H9 (cell line): Measurements from ENCODE around the gene CCL20. TPM values are rescaled to one million over a fixed set of nuclear protein-coding genes. Genes with fewer than 3 reads are reported as not detected.

Source experiments
- DNase-seq: peaks from one replicate; pipeline ENCODE4 v3.0.0-alpha.2; 2017
- H2AFZ ChIP-seq: one replicate; pipeline ENCODE4 v1.6.1; 2013; ENCODE audit warnings: mild to moderate bottlenecking, low read length, control low read depth, moderate library complexity
- H2AK5ac ChIP-seq: 2 replicates; pipeline ENCODE4 v1.6.1; 2013; ENCODE audit warnings: low read length, control low read depth, mixed read lengths; ENCODE audit not compliant: insufficient read length
- H2BK120ac ChIP-seq: one replicate; pipeline ENCODE4 v1.6.1; 2013; ENCODE audit warnings: low read depth, mild to moderate bottlenecking, low read length, control low read depth, inconsistent platforms; ENCODE audit not compliant: poor library complexity, severe bottlenecking
- H2BK12ac ChIP-seq: 2 replicates; pipeline ENCODE4 v1.6.1; 2013; ENCODE audit warnings: low read length, control low read depth, mixed read lengths, low read depth; ENCODE audit not compliant: insufficient read length
- H2BK15ac ChIP-seq: 2 replicates; pipeline ENCODE4 v1.6.1; 2013; ENCODE audit warnings: low read depth, low read length, control low read depth
- H2BK20ac ChIP-seq: one replicate; pipeline ENCODE4 v1.6.1; 2013; ENCODE audit warnings: low read depth, mild to moderate bottlenecking, low read length, control low read depth, inconsistent platforms; ENCODE audit not compliant: poor library complexity, severe bottlenecking
- H2BK5ac ChIP-seq: 2 replicates; pipeline ENCODE4 v1.6.1; 2013; ENCODE audit warnings: low read length, control low read depth, mixed read lengths; ENCODE audit not compliant: insufficient read length
- H3K14ac ChIP-seq: 2 replicates; pipeline ENCODE4 v1.6.1; 2013; ENCODE audit warnings: low read length, control low read depth; ENCODE audit not compliant: insufficient read depth
- H3K18ac ChIP-seq: 2 replicates; pipeline ENCODE4 v1.6.1; 2013; ENCODE audit warnings: low read depth, mild to moderate bottlenecking, mixed read lengths, low read length, control low read depth; ENCODE audit not compliant: insufficient read length
- H3K23ac ChIP-seq: 2 replicates; pipeline ENCODE4 v1.6.1; 2013; ENCODE audit warnings: low read length, control low read depth, mixed read lengths, low read depth; ENCODE audit not compliant: insufficient read length
- H3K23me2 ChIP-seq: 2 replicates; pipeline ENCODE4 v1.6.1; 2013; ENCODE audit warnings: low read depth, mild to moderate bottlenecking, mixed read lengths, low read length, control low read depth; ENCODE audit not compliant: insufficient read length, poor library complexity, severe bottlenecking
- H3K27ac ChIP-seq: 2 replicates; pipeline ENCODE4 v1.5.1; 2013; ENCODE audit warnings: low read length, control low read depth, mixed read lengths, low read depth; ENCODE audit not compliant: insufficient read length
- H3K27me3 ChIP-seq: 2 replicates; pipeline ENCODE4 v1.6.1; 2013; ENCODE audit warnings: low read length, control low read depth, inconsistent platforms; ENCODE audit not compliant: insufficient read depth
- H3K4ac ChIP-seq: 2 replicates; pipeline ENCODE4 v1.6.1; 2013; ENCODE audit warnings: low read depth, mild to moderate bottlenecking, control low read depth, inconsistent platforms, low read length, moderate library complexity
- H3K4me1 ChIP-seq: 2 replicates; pipeline ENCODE4 v1.6.1; 2013; ENCODE audit warnings: low read length, control low read depth, inconsistent platforms; ENCODE audit not compliant: insufficient read depth
- H3K4me2 ChIP-seq: 2 replicates; pipeline ENCODE4 v1.6.1; 2013; ENCODE audit warnings: low read length, control low read depth, mixed read lengths; ENCODE audit not compliant: insufficient read length, insufficient read depth
- H3K56ac ChIP-seq: 2 replicates; pipeline ENCODE4 v1.6.1; 2013; ENCODE audit warnings: low read depth, mild to moderate bottlenecking, mixed read lengths, low read length, control low read depth; ENCODE audit not compliant: insufficient read length
- H3K79me1 ChIP-seq: 2 replicates; pipeline ENCODE4 v1.6.1; 2013; ENCODE audit warnings: low read depth, mild to moderate bottlenecking, moderate library complexity, low read length, control low read depth, inconsistent platforms; ENCODE audit not compliant: insufficient read depth, poor library complexity, severe bottlenecking
- H3K79me2 ChIP-seq: 2 replicates; pipeline ENCODE4 v1.6.1; 2013; ENCODE audit warnings: low read length, control low read depth, inconsistent platforms; ENCODE audit not compliant: insufficient read depth
- H3K9ac ChIP-seq: 2 replicates; pipeline ENCODE4 v1.6.1; 2013; ENCODE audit warnings: low read length, control low read depth, mixed read lengths; ENCODE audit not compliant: insufficient read length; ENCODE audit errors: extremely low read depth
- H3K9me3 ChIP-seq: one replicate; pipeline ENCODE4 v1.6.1; 2013; ENCODE audit warnings: low read depth, low read length, inconsistent platforms; ENCODE audit not compliant: control insufficient read depth
- H3T11ph ChIP-seq: one replicate; pipeline ENCODE4 v1.6.1; 2013; ENCODE audit warnings: mild to moderate bottlenecking, low read length, control low read depth, inconsistent platforms
- H4K20me1 ChIP-seq: one replicate; pipeline ENCODE4 v1.6.1; 2013; ENCODE audit not compliant: control insufficient read depth, insufficient read length, insufficient read depth
- H4K5ac ChIP-seq: 2 replicates; pipeline ENCODE4 v1.6.1; 2013; ENCODE audit warnings: low read depth, mild to moderate bottlenecking, mixed read lengths, low read length, control low read depth; ENCODE audit not compliant: insufficient read length
- H4K8ac ChIP-seq: replicated peaks from 2 replicates; pipeline ENCODE4 v1.6.1; 2013; ENCODE audit warnings: low read length, control low read depth, mixed read lengths, low read depth; ENCODE audit not compliant: insufficient read length
- H4K91ac ChIP-seq: 2 replicates; pipeline ENCODE4 v1.6.1; 2013; ENCODE audit warnings: low read depth, mild to moderate bottlenecking, moderate library complexity, mixed read lengths, low read length, control low read depth; ENCODE audit not compliant: insufficient read length
- H3K27ac Mint-ChIP-seq, 3 experiments: 2 replicates in 2 of 3; 3 replicates in 1 of 3; pipeline ENCODE4 v1.8.0; 2020 to 2021; ENCODE audit warnings: mixed read lengths in 3 of 3, mild to moderate bottlenecking in 1 of 3, moderate library complexity in 1 of 3
- H3K27me3 Mint-ChIP-seq: 2 replicates; pipeline ENCODE4 v1.8.0; 2021; ENCODE audit warnings: low read depth, mild to moderate bottlenecking, moderate library complexity, mixed read lengths
- H3K36me3 Mint-ChIP-seq, 3 experiments: 2 replicates in 2 of 3; 3 replicates in 1 of 3; pipeline ENCODE4 v1.8.0; 2020 to 2021; ENCODE audit warnings: low read depth in 3 of 3, mixed read lengths in 3 of 3; ENCODE audit not compliant: insufficient read depth in 1 of 3
- H3K4me1 Mint-ChIP-seq, 2 experiments: 2 replicates each; pipeline ENCODE4 v1.8.0; 2020; ENCODE audit warnings: mixed read lengths in 2 of 2
- H3K4me3 Mint-ChIP-seq, 2 experiments: 2 replicates in 1 of 2; 3 replicates in 1 of 2; pipeline ENCODE4 v1.8.0; 2020 to 2021; ENCODE audit warnings: mild to moderate bottlenecking in 2 of 2, mixed read lengths in 2 of 2, moderate library complexity in 1 of 2
- H3K9me3 Mint-ChIP-seq, 2 experiments: 2 replicates in 1 of 2; 3 replicates in 1 of 2; pipeline ENCODE4 v1.8.0; 2020; ENCODE audit warnings: mild to moderate bottlenecking in 2 of 2, mixed read lengths in 2 of 2, moderate library complexity in 1 of 2
- CTCF ChIP-seq: fragments of 200-600 bp; sonication (generic); conservative IDR thresholded peaks from 3 replicates; pipeline ENCODE4 v1.8.0; 2021; ENCODE audit warnings: antibody characterized with exemption, mild to moderate bottlenecking
- WGBS: extraction: QIAGEN DNeasy Blood & Tissue Kit; methylation state at CpG from one replicate; pipeline ENCODE4 v1.1.7; 2013; ENCODE audit warnings: missing lambda C conversion rate, low lambda C conversion rate, mixed read lengths; ENCODE audit not compliant: insufficient read length; ENCODE audit errors: extremely low coverage; 5-methylcytosine and 5-hydroxymethylcytosine counted together
- total RNA-seq: library from RNA; stranded (reverse); gene quantifications from 2 replicates; pipeline ENCODE4 v1.2.1, GENCODE V29; 2021

The CCL20 gene
- total RNA-seq, 1 experiment from 2014 or later, result not detected

- Mint-ChIP-seq H3K27ac (no peak overlapping the region), H3K4me1 (peaks cover 15 to 21% of the 10 kb centered on the region in 2 experiments), H3K4me3 (no peak overlapping the region), H3K36me3 (no peaks in the 10 kb centered on the region), H3K27me3 (no peaks in the 10 kb centered on the region; the same call in 1 of the 2 replicates), H3K9me3 (no peaks in the 10 kb centered on the region; a peak in 1 of 5 replicates)
- Histone ChIP-seq H3T11ph (no peak overlapping the region), H3K4me2 (no peak overlapping the region), H3K9ac (no peak overlapping the region), H4K8ac (no peak overlapping the region), H2BK12ac (no peak overlapping the region), H2BK5ac (no peak overlapping the region), H4K91ac (no peak overlapping the region), H3K23me2 (no peaks in the 10 kb centered on the region), H3K4me1 (peaks cover 5% of the 10 kb centered on the region), H3K23ac (no peak overlapping the region), H2AFZ (no peak overlapping the region), H4K20me1 (no peaks in the 10 kb centered on the region), H3K18ac (no peak overlapping the region), H4K5ac (no peak overlapping the region), H2BK120ac (no peak overlapping the region), H3K79me2 (no peaks in the 10 kb centered on the region), H3K4ac (no peak overlapping the region), H3K27ac (no peak overlapping the region), H3K9me3 (no peaks in the 10 kb centered on the region), H2BK20ac (no peak overlapping the region), H2BK15ac (no peak overlapping the region), H3K14ac (no peak overlapping the region), H2AK5ac (no peak overlapping the region), H3K56ac (no peak overlapping the region), H3K27me3 (no peaks in the 10 kb centered on the region), H3K79me1 (no peaks in the 10 kb centered on the region)
- no peak for DNase-seq
- no peak for TF ChIP-seq CTCF
- WGBS, result no CpG with 5 or more reads among the region's 4 CpGs
These were observed 7.7 kb downstream of the CCL20 start for GRCh38 chr2:227821043-227821942.
